Adrenal gland (tissue), 12 donors: ENCODE data around the gene COL6A1. TPM values are rescaled to one million over a fixed set of nuclear protein-coding genes. Genes with fewer than 3 reads are reported as not detected.

Experiments used
- DNase-seq, 7 donors: peaks; one replicate each; pipeline ENCODE4 v3.0.0-alpha.2; 2019 to 2020
- H3K27ac ChIP-seq, 5 donors: fragments of 200-600 bp; sonication (generic) in 4 of 5; 1 replicate in 3 of 5; 2 replicates in 2 of 5; pipeline versions ENCODE4 v1.5.1 to v1.8.0; 2016 to 2020; ENCODE audit warnings: mild to moderate bottlenecking in 1 of 5
- H3K27me3 ChIP-seq: fragments of 200-600 bp; 2 replicates; pipeline ENCODE4 v1.8.0; 2021
- H3K36me3 ChIP-seq, 2 donors: fragments of 200-600 bp; replicated peaks in 1 of 2; 1 replicate in 1 of 2; 2 replicates in 1 of 2; pipeline versions ENCODE4 v1.5.1 to v1.8.0; 2018 to 2022
- H3K4me1 ChIP-seq, 2 donors: fragments of 200-600 bp; replicated peaks in 1 of 2; 1 replicate in 1 of 2; 2 replicates in 1 of 2; pipeline versions ENCODE4 v1.5.1 to v1.8.0; 2018 to 2021
- H3K4me3 ChIP-seq, 4 donors: fragments of 200-600 bp; sonication (generic) in 3 of 4; one replicate each; pipeline ENCODE4 v1.5.1; 2016 to 2018
- H3K9me3 ChIP-seq, 3 donors: fragments of 200-600 bp; sonication (generic) in 1 of 3; replicated peaks in 1 of 3; 1 replicate in 2 of 3; 2 replicates in 1 of 3; pipeline versions ENCODE4 v1.5.1 to v1.8.0; 2016 to 2021
- POLR2A ChIP-seq, 2 donors: fragments of 450-650 bp; IDR thresholded peaks; one replicate each; pipeline ENCODE4 v1.6.1; 2017; ENCODE audit warnings: antibody characterized with exemption in 2 of 2, mild to moderate bottlenecking in 2 of 2, moderate library complexity in 1 of 2
- WGBS, 4 donors: extraction: QIAGEN DNeasy Blood & Tissue Kit in 2 of 4; methylation state at CpG; one replicate each; pipeline versions ENCODE4 v1.1.5 to v1.1.7; 2013 to 2017; 5-methylcytosine and 5-hydroxymethylcytosine counted together
- intact Hi-C, 2 donors: fragments of 100-400 bp; cut with DNase I; formaldehyde crosslinking; loops; one replicate each; pipeline versions ENCODE4 v1.14.1 to v1.15.0; 2022 to 2023
- polyA plus RNA-seq, 3 donors: library from polyadenylated mRNA; stranded (reverse); fragments of 200-250 nt in 2 of 3; fragments of 350-450 nt in 1 of 3; fragmentation: Illumina TruSeq in 1 of 3; extraction: RNeasy Lipid Tissue Mini Kit (QIAGEN cat#74804) in 1 of 3; gene quantifications; one replicate each; pipeline ENCODE4 v1.2.3, GENCODE V29; 2013 to 2014
- total RNA-seq, 9 donors: library from RNA; depleted of rRNA in 4 of 9; stranded (reverse); fragments of >200 nt in 4 of 9; fragments of 120-200 nt in 1 of 9; fragmentation: NEBNext Ultra II Directional in 1 of 9; extraction: Animal tissue kit (Norgen Biotek cat#: 25700) in 1 of 9; gene quantifications; one replicate each; pipeline versions ENCODE4 v1.1.0 to v1.2.4, GENCODE V29; 2013 to 2023
- TF ChIP-seq, protein P1 (sequence below), 6 experiments: fragments of 450-650 bp in 4 of 6; fragments of 200-600 bp in 2 of 6; sonication (generic) in 1 of 6; IDR thresholded peaks; 1 replicate in 5 of 6; 2 replicates in 1 of 6; pipeline versions ENCODE4 v1.5.1 to v1.8.0; 2016 to 2021; ENCODE audit warnings: antibody characterized with exemption in 6 of 6, mild to moderate bottlenecking in 2 of 6, moderate library complexity in 1 of 6
- donor health status: healthy with polysubstance abuse.
- donor health status: Bipolar disorder and iron deficiency.
- donor health status: DM: yes; HTN: yes; CAD: no.
- donor health status: DM: no; HTN: no; CAD: no.
- donor health status: DM: no; HTN: no; CAD: no.
- donor health status: DM: yes; HTN: yes; CAD: no.

COL6A1 gene
- total and polyA plus RNA-seq, 12 donors, result 22.3 to 490 (median 151) TPM

DNA sequence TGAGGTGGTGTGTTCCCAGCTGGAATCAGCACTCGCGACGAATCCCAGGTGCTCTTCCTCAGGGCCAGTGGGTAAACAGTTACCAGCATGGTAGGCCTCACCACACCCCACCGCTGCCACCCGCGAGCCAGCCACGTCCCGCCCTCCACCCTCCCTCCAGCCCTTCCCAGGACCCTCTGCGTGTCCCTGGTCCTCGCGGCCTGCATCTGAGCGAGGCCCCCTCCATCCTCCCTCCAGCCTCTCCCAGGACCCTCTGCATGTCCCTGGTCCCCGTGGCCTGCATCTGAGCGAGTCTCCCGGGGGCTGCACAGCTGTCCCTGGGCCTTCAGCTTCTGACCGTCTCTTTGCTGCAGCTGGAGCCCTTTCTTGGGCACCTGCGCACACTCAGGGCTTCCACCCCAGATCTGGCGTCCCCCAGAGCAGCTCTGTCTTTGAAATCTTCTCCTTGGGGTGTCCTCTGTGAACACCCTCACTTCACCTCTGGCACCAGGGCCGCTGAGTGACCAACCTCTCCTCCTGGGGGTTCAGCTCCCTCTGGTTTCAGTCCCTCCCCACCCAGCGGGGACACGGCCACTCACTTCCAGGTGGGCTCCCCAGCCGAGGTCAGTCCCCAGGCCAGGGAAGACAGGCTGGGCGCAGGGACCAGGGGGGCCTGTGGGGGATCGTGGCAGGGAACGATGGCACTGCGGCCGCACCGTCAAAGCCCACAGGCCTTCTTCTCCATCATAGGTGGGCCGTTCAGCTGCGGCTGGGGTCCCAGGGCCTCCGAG is 58.5 kb downstream of the COL6A1 start:
- intact Hi-C loops, result no loop called here

DNA sequence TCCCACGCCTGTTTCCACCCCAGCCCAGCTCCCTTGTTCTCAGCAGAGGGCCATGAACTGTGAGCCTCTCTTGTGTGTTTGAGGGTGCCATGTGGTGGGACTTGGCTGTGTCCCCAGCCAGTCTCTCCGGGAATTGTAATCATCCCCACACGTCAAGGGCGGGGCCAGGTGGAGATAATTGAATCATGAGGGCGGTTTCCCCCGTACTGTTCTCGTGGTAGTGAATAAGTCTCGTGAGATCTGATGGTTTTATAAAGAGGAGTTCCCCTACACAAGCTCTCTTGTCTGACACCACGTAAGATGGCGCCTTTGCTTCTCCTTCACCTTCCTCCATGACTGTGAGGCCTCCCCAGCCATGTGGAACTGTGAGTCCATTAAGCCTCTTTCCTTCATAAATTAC is 59.1 kb downstream of the COL6A1 start:
- TF ChIP-seq, protein P1, sequence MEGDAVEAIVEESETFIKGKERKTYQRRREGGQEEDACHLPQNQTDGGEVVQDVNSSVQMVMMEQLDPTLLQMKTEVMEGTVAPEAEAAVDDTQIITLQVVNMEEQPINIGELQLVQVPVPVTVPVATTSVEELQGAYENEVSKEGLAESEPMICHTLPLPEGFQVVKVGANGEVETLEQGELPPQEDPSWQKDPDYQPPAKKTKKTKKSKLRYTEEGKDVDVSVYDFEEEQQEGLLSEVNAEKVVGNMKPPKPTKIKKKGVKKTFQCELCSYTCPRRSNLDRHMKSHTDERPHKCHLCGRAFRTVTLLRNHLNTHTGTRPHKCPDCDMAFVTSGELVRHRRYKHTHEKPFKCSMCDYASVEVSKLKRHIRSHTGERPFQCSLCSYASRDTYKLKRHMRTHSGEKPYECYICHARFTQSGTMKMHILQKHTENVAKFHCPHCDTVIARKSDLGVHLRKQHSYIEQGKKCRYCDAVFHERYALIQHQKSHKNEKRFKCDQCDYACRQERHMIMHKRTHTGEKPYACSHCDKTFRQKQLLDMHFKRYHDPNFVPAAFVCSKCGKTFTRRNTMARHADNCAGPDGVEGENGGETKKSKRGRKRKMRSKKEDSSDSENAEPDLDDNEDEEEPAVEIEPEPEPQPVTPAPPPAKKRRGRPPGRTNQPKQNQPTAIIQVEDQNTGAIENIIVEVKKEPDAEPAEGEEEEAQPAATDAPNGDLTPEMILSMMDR (IDR thresholded peaks at IDR 0.05), result no peak
- TF ChIP-seq POLR2A (IDR thresholded peaks at IDR 0.05), result no peak
- 87 to 88% (median 88%) methylated on average over 9 to 10 of the region's 10 CpGs for WGBS, 4 donors
- no peak for DNase-seq

More for the DNA sequence above, 58.5 kb downstream of the COL6A1 start:
- 88 to 96% (median 93%) methylated on average over 20 to 31 of the region's 31 CpGs for WGBS, 4 donors
- H3K27me3 ChIP-seq, result no peaks in the 10 kb centered on the region
- H3K27ac ChIP-seq, result no peak overlapping the region
- TF ChIP-seq, protein P1 (IDR thresholded peaks at IDR 0.05), result no peak
- no peak for TF ChIP-seq POLR2A (IDR thresholded peaks at IDR 0.05)
- H3K4me1 ChIP-seq, result peaks cover 0 to 11% of the 10 kb centered on the region in 2 donors
- no peak for DNase-seq
- H3K9me3 ChIP-seq, result no peaks in the 10 kb centered on the region
- no peaks in the 10 kb centered on the region for H3K36me3 ChIP-seq
- no peak overlapping the region for H3K4me3 ChIP-seq

DNA sequence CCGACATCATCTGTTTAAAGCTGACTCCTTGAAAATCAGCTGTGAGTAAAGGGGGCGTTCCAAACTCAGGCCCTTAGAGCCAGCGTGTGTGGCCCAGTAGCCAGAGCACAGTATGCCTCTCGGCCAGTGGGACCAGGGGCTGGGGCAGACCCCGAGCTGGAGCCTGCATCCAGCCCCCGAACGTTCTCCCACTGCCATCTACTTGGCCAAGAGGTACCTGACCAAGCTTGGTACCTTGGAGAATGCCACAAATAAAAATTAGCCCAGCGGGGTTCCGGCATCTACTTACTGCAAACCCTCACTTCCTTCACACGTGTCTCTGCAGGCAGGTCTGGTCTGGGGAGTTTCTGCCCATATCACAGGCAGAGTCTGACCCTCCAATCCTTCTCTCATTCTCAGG is 59.6 kb downstream of the COL6A1 start:
- 89 to 93% (median 91%) methylated on average over 8 to 10 of the region's 10 CpGs for WGBS, 4 donors
- intact Hi-C loops, result no loop called here
- H3K4me1 ChIP-seq, result peaks cover 0 to 11% of the 10 kb centered on the region in 2 donors
- H3K4me3 ChIP-seq, result no peak overlapping the region
- H3K27ac ChIP-seq, result no peak overlapping the region
- no peak for DNase-seq
- no peak for TF ChIP-seq POLR2A (IDR thresholded peaks at IDR 0.05)
- TF ChIP-seq, protein P1 (IDR thresholded peaks at IDR 0.05), result no peak
- H3K27me3 ChIP-seq, result no peaks in the 10 kb centered on the region
- H3K36me3 ChIP-seq, result no peaks in the 10 kb centered on the region
- no peaks in the 10 kb centered on the region for H3K9me3 ChIP-seq

More for the DNA sequence above, 59.1 kb downstream of the COL6A1 start:
- intact Hi-C loops, result no loop called here
- no peak overlapping the region for H3K27ac ChIP-seq
- no peaks in the 10 kb centered on the region for H3K9me3 ChIP-seq
- no peaks in the 10 kb centered on the region for H3K27me3 ChIP-seq
- H3K4me3 ChIP-seq, result no peak overlapping the region
- H3K4me1 ChIP-seq, result peaks cover 0 to 11% of the 10 kb centered on the region in 2 donors
- H3K36me3 ChIP-seq, result no peaks in the 10 kb centered on the region

DNA sequence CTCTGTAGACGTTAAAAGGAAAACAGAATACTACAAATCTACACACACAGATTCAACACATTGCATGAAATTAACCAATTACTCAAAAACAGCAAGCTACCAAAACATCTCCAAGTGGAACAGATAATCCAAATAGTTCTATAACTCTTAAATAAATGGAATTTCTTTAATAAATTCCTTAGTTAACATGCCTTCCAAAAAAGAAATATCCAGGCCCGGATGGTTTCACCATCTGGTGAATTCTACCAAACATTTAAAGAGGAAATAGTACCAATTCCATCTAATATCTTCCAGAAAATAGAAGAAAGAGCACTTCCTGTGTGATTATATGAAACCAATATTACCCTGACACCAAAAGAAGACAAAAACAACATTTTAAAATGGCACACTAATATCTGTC is 63.6 kb downstream of the COL6A1 start:
- TF ChIP-seq, protein P1 (IDR thresholded peaks at IDR 0.05), result no peak
- TF ChIP-seq POLR2A (IDR thresholded peaks at IDR 0.05), result no peak
- 59 to 66% (median 61%) methylated on average over 2 of the region's 2 CpGs for WGBS, 4 donors
- Histone ChIP-seq H3K4me3 (no peak overlapping the region), H3K9me3 (no peaks in the 10 kb centered on the region), H3K27me3 (no peaks in the 10 kb centered on the region), H3K4me1 (no peaks in the 10 kb centered on the region), H3K27ac (no peak overlapping the region), H3K36me3 (no peaks in the 10 kb centered on the region)
- intact Hi-C loops, result no loop called here
- DNase-seq, result no peak
